HEK293 (cell line): ENCODE results near the gene PI4KA.
"Not testable (repeated sequence)": the region's sequence is repeated elsewhere in the genome, so short reads cannot be mapped to it uniquely, and the experiment has no call there.

Experiments used
- YY1 ChIP-seq: fragments of 450-650 bp; formaldehyde crosslinking; IDR thresholded peaks from 2 replicates; pipeline ENCODE4 v1.5.1; 2018; ENCODE audit warnings: missing biosample characterization, missing genetic modification characterization
- ZNF239 ChIP-seq: fragments of 450-650 bp; formaldehyde crosslinking; IDR thresholded peaks from 2 replicates; pipeline ENCODE4 v1.5.1; 2016; ENCODE audit warnings: missing biosample characterization, missing genetic modification characterization
- ZNF324 ChIP-seq: fragments of 450-650 bp; formaldehyde crosslinking; IDR thresholded peaks from 2 replicates; pipeline ENCODE4 v1.5.1; 2016; ENCODE audit warnings: missing biosample characterization, missing genetic modification characterization

DNA sequence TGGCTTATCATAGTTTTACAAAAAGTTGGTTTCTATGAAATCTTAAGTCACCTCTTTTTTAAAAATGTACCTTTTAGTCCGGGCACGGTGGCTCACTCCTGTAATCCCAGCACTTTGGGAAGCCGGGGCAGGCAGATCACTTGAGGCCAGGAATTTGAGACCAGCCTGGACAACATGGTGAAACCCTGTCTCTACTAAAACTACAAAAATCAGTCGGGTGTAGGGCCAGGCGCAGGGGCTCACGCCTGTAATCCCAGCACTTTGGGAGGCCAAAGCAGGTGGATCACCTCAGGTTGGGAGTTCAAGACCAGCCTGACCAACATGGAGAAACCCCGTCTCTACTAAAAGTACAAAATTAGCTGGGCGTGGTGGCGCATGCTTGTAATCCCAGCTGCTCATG lies 158.8 kb downstream of the PI4KA start:
- TF ChIP-seq YY1 (tag by site-specific recombination); ZNF324 (tag by site-specific recombination); ZNF239: not testable (repeated sequence)
